ENCODE measurements around the gene GPRIN2. TPM values are rescaled to one million over a fixed set of nuclear protein-coding genes. Genes with fewer than 3 reads are reported as not detected.
A peak's percentile ranks its signal among the peaks of the same experiment; 100 is the strongest.
"Not testable (repeated sequence)": the region's sequence is repeated elsewhere in the genome, so short reads cannot be mapped to it uniquely, and the experiment has no call there.

GPRIN2 gene
- total RNA-seq (2022) (3.0 and 3.7 TPM in 2 replicates), Bru-seq, nascent RNA (percentile 45 among the genes with signal in this experiment), BruChase-seq, experiment 1, labeled RNA remaining after a 2-hour chase (percentile 48 among the genes with signal in this experiment), BruChase-seq, experiment 2, labeled RNA remaining after a 6-hour chase (percentile 47 among the genes with signal in this experiment)
- long read RNA-seq, partial matches to known transcripts, result 0 of 2 reads
- long read RNA-seq, other reads (novel, unspliced or antisense), result 0 of 2 reads

DNA sequence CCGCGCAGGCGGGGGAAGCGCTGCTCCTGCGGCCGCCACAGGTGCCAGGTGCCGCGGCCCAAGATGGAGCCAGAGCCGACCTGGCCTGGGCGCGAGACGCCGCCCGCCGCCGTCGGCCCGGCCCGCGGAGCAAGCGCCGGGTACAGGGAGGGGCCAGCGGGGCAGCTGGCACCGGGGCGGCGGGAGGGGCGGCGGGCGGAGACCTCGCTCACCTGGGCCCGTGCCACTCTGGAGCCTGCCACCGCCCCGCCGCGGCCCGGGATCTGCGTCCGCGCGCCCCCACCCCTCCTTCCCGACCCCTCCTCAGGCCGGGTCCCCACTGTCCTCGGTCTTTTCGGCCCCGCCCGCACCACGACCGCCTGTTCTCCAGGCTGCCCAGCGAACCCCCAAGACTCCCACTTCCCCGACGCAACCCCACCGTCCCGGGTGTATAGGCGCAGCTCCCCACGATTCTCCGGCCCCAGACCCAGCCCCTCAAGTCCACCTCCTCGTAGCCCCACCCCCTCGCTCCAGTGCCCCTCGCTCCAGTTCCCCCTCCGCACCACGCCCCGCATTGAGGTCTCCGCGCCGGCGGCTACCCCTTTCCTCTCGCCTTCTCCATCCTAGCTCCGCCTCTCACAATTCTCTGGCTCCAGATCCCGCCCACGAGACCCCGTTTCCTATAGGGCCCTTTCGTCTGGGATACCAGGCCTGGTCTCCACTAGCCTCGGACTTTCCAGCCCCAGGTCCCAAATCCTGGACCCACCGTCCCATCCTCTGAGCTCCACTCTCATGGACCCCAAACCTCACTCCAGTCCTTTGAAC, at the start of gene GPRIN2:
TSS of gene GPRIN2 (minus strand) at position 144 of the 804 bp plus-strand sequence. CDS start 5,922 bp downstream, outside the sequence.
- Mint-ChIP-seq H3K27ac (ENCODE audit: unreplicated experiment) (peak within 1 kb of the TSS; percentile 40), H3K9me3 (ENCODE audit: unreplicated experiment) (no peaks in the 10 kb centered on the region), H3K4me1 (ENCODE audit: low read depth, unreplicated experiment) (no peaks in the 10 kb centered on the region), H3K36me3 (ENCODE audit: insufficient read depth, unreplicated experiment) (no peaks in the 10 kb centered on the region), H3K4me3 (ENCODE audit: unreplicated experiment) (peak within 1 kb of the TSS; percentile 66), H3K27me3 (ENCODE audit: insufficient read depth, unreplicated experiment) (no peaks in the 10 kb centered on the region)
- CTCF ChIA-PET, result no interaction called here
- H3K36me3 ChIP-seq (ENCODE audit: control insufficient read depth, insufficient read depth, low read length), result no peaks in the 10 kb centered on the region
- no peaks in the 10 kb centered on the region for H3K9me3 ChIP-seq
- peak; percentile 25 to 48 for DNase-seq
- no peaks in the 10 kb centered on the region for H3K27me3 ChIP-seq (replicated peaks; ENCODE audit: control insufficient read depth, insufficient read depth, low read length)
- intact Hi-C loops (cut with micrococcal nuclease; ENCODE audit: unreplicated experiment), result no loop called here
- TF ChIP-seq, protein P1, sequence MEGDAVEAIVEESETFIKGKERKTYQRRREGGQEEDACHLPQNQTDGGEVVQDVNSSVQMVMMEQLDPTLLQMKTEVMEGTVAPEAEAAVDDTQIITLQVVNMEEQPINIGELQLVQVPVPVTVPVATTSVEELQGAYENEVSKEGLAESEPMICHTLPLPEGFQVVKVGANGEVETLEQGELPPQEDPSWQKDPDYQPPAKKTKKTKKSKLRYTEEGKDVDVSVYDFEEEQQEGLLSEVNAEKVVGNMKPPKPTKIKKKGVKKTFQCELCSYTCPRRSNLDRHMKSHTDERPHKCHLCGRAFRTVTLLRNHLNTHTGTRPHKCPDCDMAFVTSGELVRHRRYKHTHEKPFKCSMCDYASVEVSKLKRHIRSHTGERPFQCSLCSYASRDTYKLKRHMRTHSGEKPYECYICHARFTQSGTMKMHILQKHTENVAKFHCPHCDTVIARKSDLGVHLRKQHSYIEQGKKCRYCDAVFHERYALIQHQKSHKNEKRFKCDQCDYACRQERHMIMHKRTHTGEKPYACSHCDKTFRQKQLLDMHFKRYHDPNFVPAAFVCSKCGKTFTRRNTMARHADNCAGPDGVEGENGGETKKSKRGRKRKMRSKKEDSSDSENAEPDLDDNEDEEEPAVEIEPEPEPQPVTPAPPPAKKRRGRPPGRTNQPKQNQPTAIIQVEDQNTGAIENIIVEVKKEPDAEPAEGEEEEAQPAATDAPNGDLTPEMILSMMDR (IDR thresholded peaks at IDR 0.05; ENCODE audit: insufficient read depth in 1 of 2, low read depth in 1 of 2, low read length in 1 of 2, severe bottlenecking in 1 of 2, unreplicated experiment in 1 of 2), result no peak
- POLR2A ChIA-PET, result no interaction called here
- peaks cover 49% of the 10 kb centered on the region for H3K4me1 ChIP-seq
- H3K4me3 ChIP-seq (ENCODE audit: low read depth, low read length), result peak within 1 kb of the TSS; percentile 28
- BruUV-seq (replicated peaks), result no TSS peak

DNA sequence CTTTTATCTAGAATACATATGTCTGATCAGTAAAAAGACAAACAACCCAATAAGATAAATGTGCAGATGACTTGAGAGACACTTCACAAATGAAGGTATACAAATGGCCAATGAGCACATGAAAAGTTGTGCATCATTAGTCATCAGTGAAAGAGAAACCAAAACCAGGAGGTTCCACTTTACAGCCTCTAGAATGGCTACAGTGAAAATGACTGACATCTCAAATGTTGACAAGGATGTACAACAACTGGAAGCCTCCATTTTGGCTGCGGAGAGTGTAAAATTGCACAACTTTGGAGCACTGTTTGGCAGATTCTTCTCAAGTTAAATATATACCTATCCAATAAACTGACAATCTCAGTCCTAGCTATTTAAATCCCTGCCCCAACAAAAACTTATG, 44.1 kb upstream of the GPRIN2 start:
- H3K36me3 ChIP-seq (ENCODE audit: control insufficient read depth, insufficient read depth, low read length); H3K4me3 ChIP-seq (ENCODE audit: low read depth, low read length); H3K27me3 ChIP-seq (replicated peaks; ENCODE audit: control insufficient read depth, insufficient read depth, low read length); H3K27me3 Mint-ChIP-seq (ENCODE audit: insufficient read depth, unreplicated experiment); H3K27ac Mint-ChIP-seq (ENCODE audit: unreplicated experiment); intact Hi-C loops (cut with micrococcal nuclease; ENCODE audit: unreplicated experiment); H3K9me3 ChIP-seq; H3K4me1 Mint-ChIP-seq (ENCODE audit: low read depth, unreplicated experiment); POLR2A ChIA-PET; H3K4me1 ChIP-seq; H3K4me3 Mint-ChIP-seq (ENCODE audit: unreplicated experiment); H3K36me3 Mint-ChIP-seq (ENCODE audit: insufficient read depth, unreplicated experiment); H3K9me3 Mint-ChIP-seq (ENCODE audit: unreplicated experiment); CTCF ChIA-PET; BruUV-seq (replicated peaks): not testable (repeated sequence)
- DNase-seq, result peak in 1 of 2 experiments; percentile 29

DNA sequence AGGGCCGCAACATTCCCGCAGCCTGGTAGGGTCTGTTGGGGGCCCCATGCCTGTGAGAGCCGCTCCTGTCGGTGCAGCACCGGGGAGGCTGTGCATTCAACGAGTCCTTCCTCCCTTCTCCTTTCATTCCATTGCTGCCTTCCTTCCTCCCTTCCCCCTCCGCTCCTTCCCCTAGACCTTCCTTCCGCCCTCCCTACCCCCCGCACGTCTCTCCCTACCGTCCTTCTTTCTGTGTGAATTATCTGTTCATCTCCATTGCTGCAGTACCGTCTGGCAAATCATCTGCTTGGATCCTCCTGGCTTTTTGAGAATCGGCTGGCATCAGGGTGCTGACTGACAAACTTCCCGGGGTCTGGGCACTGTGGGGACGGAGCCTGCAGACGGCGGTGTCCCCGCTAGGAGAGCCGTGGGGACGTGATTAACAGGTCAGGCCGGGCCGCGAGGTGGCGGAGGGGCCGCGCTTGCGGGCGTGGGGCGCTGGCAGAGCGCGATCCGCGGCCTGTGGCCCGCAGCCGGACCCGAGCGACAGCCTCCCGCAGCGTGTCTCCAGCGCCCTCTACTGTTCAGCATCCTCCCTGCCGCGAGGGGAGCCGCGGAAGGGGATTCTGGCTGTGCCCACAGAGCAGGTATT, 41.3 kb upstream of the GPRIN2 start:
- H3K9me3 Mint-ChIP-seq (ENCODE audit: unreplicated experiment); H3K4me1 ChIP-seq; CTCF ChIA-PET; intact Hi-C loops (cut with micrococcal nuclease; ENCODE audit: unreplicated experiment); H3K27me3 ChIP-seq (replicated peaks; ENCODE audit: control insufficient read depth, insufficient read depth, low read length); H3K36me3 Mint-ChIP-seq (ENCODE audit: insufficient read depth, unreplicated experiment); BruUV-seq (replicated peaks); H3K4me1 Mint-ChIP-seq (ENCODE audit: low read depth, unreplicated experiment); H3K27ac Mint-ChIP-seq (ENCODE audit: unreplicated experiment); POLR2A ChIA-PET; H3K27me3 Mint-ChIP-seq (ENCODE audit: insufficient read depth, unreplicated experiment); H3K9me3 ChIP-seq; H3K36me3 ChIP-seq (ENCODE audit: control insufficient read depth, insufficient read depth, low read length): not testable (repeated sequence)
- H3K4me3 Mint-ChIP-seq (ENCODE audit: unreplicated experiment), result peak overlapping the region; percentile 83
- peak overlapping the region; percentile 47 for H3K4me3 ChIP-seq (ENCODE audit: low read depth, low read length)
- TF ChIP-seq, protein P1 (IDR thresholded peaks at IDR 0.05; ENCODE audit: insufficient read depth in 1 of 2, low read depth in 1 of 2, low read length in 1 of 2, severe bottlenecking in 1 of 2, unreplicated experiment in 1 of 2), result peak in 1 of 2 experiments; percentile 21
- DNase-seq, result peak; percentile 64 to 79

DNA sequence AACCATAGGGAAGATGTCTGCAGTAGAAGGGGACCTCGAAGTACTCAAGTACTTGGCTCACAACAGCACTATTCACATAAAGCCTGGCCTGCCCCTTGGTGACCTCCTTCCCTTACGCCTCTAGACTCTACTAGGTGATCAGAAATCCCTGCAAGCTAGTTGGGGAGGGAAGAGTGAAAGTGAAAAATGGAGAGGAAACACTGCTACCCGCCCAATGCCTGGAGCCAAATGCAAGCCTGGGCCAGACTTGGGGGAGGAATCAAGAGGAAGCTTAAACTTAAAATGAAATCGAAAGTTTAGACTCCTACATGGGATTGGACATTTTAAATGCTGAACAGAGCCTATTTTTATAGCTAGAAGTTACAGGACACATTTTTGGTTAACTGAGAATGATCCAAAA, 40.1 kb upstream of the GPRIN2 start:
- H3K4me3 ChIP-seq (ENCODE audit: low read depth, low read length); H3K36me3 Mint-ChIP-seq (ENCODE audit: insufficient read depth, unreplicated experiment); H3K27me3 ChIP-seq (replicated peaks; ENCODE audit: control insufficient read depth, insufficient read depth, low read length); CTCF ChIA-PET; intact Hi-C loops (cut with micrococcal nuclease; ENCODE audit: unreplicated experiment); H3K4me1 ChIP-seq; H3K27ac Mint-ChIP-seq (ENCODE audit: unreplicated experiment); H3K27me3 Mint-ChIP-seq (ENCODE audit: insufficient read depth, unreplicated experiment); H3K9me3 ChIP-seq; H3K4me1 Mint-ChIP-seq (ENCODE audit: low read depth, unreplicated experiment); BruUV-seq (replicated peaks); H3K36me3 ChIP-seq (ENCODE audit: control insufficient read depth, insufficient read depth, low read length); POLR2A ChIA-PET; H3K9me3 Mint-ChIP-seq (ENCODE audit: unreplicated experiment): not testable (repeated sequence)
- H3K4me3 Mint-ChIP-seq (ENCODE audit: unreplicated experiment), result peak overlapping the region; percentile 83
- peak in 1 of 2 experiments; percentile 17 for DNase-seq

DNA sequence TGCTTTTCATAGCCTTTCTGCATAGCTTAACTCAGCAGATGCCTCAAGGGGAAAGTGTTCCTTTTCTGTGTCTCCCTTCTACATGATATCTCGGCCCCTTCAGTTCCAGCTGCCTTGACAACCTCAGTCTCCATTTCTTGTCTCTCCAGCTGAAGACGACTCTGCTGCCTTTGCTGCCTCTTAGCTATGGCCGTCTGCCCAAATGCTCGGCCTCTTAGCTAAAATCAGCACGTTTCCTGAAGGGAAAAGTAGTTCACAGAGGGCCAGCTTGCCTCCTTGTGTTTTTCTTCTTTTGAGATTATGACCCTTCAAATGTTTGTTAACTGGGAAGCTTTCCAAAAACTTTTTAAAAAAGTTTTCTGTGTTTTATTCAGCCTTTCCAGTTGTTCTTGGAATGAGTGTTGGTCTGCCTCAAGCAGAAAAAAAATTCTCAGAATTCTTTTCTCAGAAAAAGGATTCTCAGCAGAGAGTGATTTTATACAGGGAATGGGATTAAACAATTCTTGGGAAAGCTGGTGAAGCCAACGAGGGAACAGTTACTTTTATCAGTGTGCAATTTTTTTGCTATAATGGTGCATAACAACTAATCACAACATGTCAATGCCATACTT, 38.1 kb upstream of the GPRIN2 start:
- H3K27me3 ChIP-seq (replicated peaks; ENCODE audit: control insufficient read depth, insufficient read depth, low read length); H3K36me3 Mint-ChIP-seq (ENCODE audit: insufficient read depth, unreplicated experiment); POLR2A ChIA-PET; H3K27me3 Mint-ChIP-seq (ENCODE audit: insufficient read depth, unreplicated experiment); BruUV-seq (replicated peaks); H3K36me3 ChIP-seq (ENCODE audit: control insufficient read depth, insufficient read depth, low read length); H3K4me3 ChIP-seq (ENCODE audit: low read depth, low read length); intact Hi-C loops (cut with micrococcal nuclease; ENCODE audit: unreplicated experiment); H3K4me1 ChIP-seq; DNase-seq; H3K9me3 ChIP-seq; H3K4me3 Mint-ChIP-seq (ENCODE audit: unreplicated experiment); H3K9me3 Mint-ChIP-seq (ENCODE audit: unreplicated experiment); CTCF ChIA-PET; H3K4me1 Mint-ChIP-seq (ENCODE audit: low read depth, unreplicated experiment); H3K27ac Mint-ChIP-seq (ENCODE audit: unreplicated experiment): not testable (repeated sequence)
